ENCODE results near the gene RASA3. TPM values are rescaled to one million over a fixed set of nuclear protein-coding genes. Genes with fewer than 3 reads are reported as not detected.

RASA3 gene
- total and polyA plus RNA-seq, 9 of the 15 experiments (the other 6 are each of a cell fraction or from before 2014, with no cell fraction given) = 0.72 to 25.3 (median 14.4) TPM

GRCh38 chr13:114004420-114005205 is 127.8 kb downstream of the RASA3 start (continued):
- no peak for TF ChIP-seq ARID3B (CRISPR knock-in tag; IDR thresholded peaks at IDR 0.05; ENCODE audit: borderline replicate concordance)
- TF ChIP-seq RBM17 (IDR thresholded peaks at IDR 0.05; ENCODE audit: borderline replicate concordance, low read depth, low read length) = no peak
- TF ChIP-seq MYBL2 (IDR thresholded peaks at IDR 0.05; ENCODE audit: low read depth) = no peak
- no peak for TF ChIP-seq MYBL2 (CRISPR knock-in tag; IDR thresholded peaks at IDR 0.05; ENCODE audit: borderline replicate concordance)
- TF ChIP-seq, protein P1, sequence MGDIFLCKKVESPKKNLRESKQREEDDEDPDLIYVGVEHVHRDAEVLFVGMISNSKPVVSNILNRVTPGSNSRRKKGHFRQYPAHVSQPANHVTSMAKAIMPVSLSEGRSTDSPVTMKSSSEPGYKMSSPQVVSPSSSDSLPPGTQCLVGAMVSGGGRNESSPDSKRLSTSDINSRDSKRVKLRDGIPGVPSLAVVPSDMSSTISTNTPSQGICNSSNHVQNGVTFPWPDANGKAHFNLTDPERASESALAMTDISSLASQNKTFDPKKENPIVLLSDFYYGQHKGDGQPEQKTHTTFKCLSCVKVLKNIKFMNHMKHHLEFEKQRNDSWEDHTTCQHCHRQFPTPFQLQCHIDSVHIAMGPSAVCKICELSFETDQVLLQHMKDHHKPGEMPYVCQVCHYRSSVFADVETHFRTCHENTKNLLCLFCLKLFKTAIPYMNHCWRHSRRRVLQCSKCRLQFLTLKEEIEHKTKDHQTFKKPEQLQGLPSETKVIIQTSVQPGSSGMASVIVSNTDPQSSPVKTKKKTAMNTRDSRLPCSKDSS (IDR thresholded peaks at IDR 0.05; ENCODE audit: low read depth, partially characterized antibody) = no peak
- TF ChIP-seq EHMT2 (IDR thresholded peaks at IDR 0.05) = no peak
- no peak; the same call in 1 of the 2 replicates for TF ChIP-seq E2F1 (CRISPR knock-in tag; IDR thresholded peaks at IDR 0.05)
- TF ChIP-seq ZNF3 (CRISPR knock-in tag; IDR thresholded peaks at IDR 0.05) = no peak
- TF ChIP-seq, protein P2, sequence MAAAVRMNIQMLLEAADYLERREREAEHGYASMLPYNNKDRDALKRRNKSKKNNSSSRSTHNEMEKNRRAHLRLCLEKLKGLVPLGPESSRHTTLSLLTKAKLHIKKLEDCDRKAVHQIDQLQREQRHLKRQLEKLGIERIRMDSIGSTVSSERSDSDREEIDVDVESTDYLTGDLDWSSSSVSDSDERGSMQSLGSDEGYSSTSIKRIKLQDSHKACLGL (CRISPR knock-in tag; IDR thresholded peaks at IDR 0.05; ENCODE audit: borderline replicate concordance, poor library complexity, severe bottlenecking) = no peak
- TF ChIP-seq SOX6 (IDR thresholded peaks at IDR 0.05) = 0 out of 2 replicates have a peak, but pooled peaks have one; percentile 63
- TF ChIP-seq SMAD2 (IDR thresholded peaks at IDR 0.05; ENCODE audit: low read depth, low read length) = no peak
- no peak for TF ChIP-seq HMGXB4 (CRISPR knock-in tag; IDR thresholded peaks at IDR 0.05)
- no peak for TF ChIP-seq HNRNPK (IDR thresholded peaks at IDR 0.05; ENCODE audit: low read depth, low read length, poor library complexity, severe bottlenecking)
- TF ChIP-seq, protein P3, sequence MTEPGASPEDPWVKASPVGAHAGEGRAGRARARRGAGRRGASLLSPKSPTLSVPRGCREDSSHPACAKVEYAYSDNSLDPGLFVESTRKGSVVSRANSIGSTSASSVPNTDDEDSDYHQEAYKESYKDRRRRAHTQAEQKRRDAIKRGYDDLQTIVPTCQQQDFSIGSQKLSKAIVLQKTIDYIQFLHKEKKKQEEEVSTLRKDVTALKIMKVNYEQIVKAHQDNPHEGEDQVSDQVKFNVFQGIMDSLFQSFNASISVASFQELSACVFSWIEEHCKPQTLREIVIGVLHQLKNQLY (CRISPR knock-in tag; conservative IDR thresholded peaks at IDR 0.05) = no peak
- TF ChIP-seq SAP30 (IDR thresholded peaks at IDR 0.05; ENCODE audit: borderline replicate concordance, insufficient read depth, low read depth, low read length, poor library complexity, severe bottlenecking) = no peak
- TF ChIP-seq NCOA1 (IDR thresholded peaks at IDR 0.05; ENCODE audit: low read depth) = peak; percentile 46; the same call in 1 of the 2 replicates
- TF ChIP-seq HNRNPLL (IDR thresholded peaks at IDR 0.05; ENCODE audit: low read depth, low read length, poor library complexity, severe bottlenecking) = no peak

Measured in K562 (cell line).